Mucosa of descending colon (tissue), 3 donors: ENCODE measurements around the gene ASRGL1. TPM values are rescaled to one million over a fixed set of nuclear protein-coding genes. Genes with fewer than 3 reads are reported as not detected.

Source experiments
- ATAC-seq: fragments of 200-7000 bp; cut with Tn5 transposase; one replicate; pipeline ENCODE4 v1.9.1; 2020; ENCODE audit warnings: mild to moderate bottlenecking, moderate library complexity
- DNase-seq, 3 donors: peaks; one replicate each; pipeline ENCODE4 v3.0.0-alpha.2; 2020
- H3K36me3 ChIP-seq: fragments of 200-600 bp; one replicate; pipeline ENCODE4 v1.8.0; 2021; ENCODE audit warnings: low read depth, mild to moderate bottlenecking
- H3K4me1 ChIP-seq: fragments of 200-600 bp; one replicate; pipeline ENCODE4 v1.8.0; 2021; ENCODE audit warnings: low read depth, mild to moderate bottlenecking
- H3K4me3 ChIP-seq: fragments of 200-600 bp; one replicate; pipeline ENCODE4 v1.8.0; 2021; ENCODE audit warnings: mild to moderate bottlenecking
- H3K9me3 ChIP-seq: fragments of 200-600 bp; one replicate; pipeline ENCODE4 v1.8.0; 2021; ENCODE audit warnings: mild to moderate bottlenecking
- CTCF ChIP-seq: fragments of 200-600 bp; IDR thresholded peaks from one replicate; pipeline ENCODE4 v1.8.0; 2022; ENCODE audit warnings: antibody characterized with exemption, mild to moderate bottlenecking
- intact Hi-C, 2 donors: fragments of 100-400 bp; cut with DNase I in 1 of 2; cut with micrococcal nuclease in 1 of 2; formaldehyde crosslinking; loops; one replicate each; pipeline versions ENCODE4 v1.11.0 to v1.11.1; 2022; cut with DNase I, micrococcal nuclease
- total RNA-seq, 3 donors: library from RNA; stranded (reverse); fragmentation: NEBNext Ultra II Directional in 2 of 3; extraction: Animal tissue kit (Norgen Biotek cat#: 25700) in 2 of 3; gene quantifications; one replicate each; pipeline versions ENCODE4 v1.2.1 to v1.2.4, GENCODE V29; 2021 to 2023
- donor health status: DM: no; HTN: no; CAD: no; lungs with moderate emphysema.
- donor health status: DM: no; HTN: no; CAD: no.
- donor health status: DM: no; HTN: yes; CAD: no.

The ASRGL1 gene
- total RNA-seq, 3 donors from 2014 or later, result 12.2 to 66.7 (median 13.9) TPM

GRCh38 chr11:62399878-62400266 is 62.6 kb downstream of the ASRGL1 start:
- ATAC-seq, result no peak
- no peak for DNase-seq
- no peaks in the 10 kb centered on the region for H3K9me3 ChIP-seq
- H3K36me3 ChIP-seq, result no peaks in the 10 kb centered on the region
- peaks cover 25% of the 10 kb centered on the region for H3K4me1 ChIP-seq
- TF ChIP-seq CTCF, result no peak
- H3K4me3 ChIP-seq, result no peak overlapping the region
- intact Hi-C loops, result loop anchor here (10.0 kb wide), 2 partner anchors 145 to 295 kb away; partner anchors contain the start of gene AHNAK (in 1 of the 2)

GRCh38 chr11:62400281-62400680 is 63.0 kb downstream of the ASRGL1 start:
- H3K4me1 ChIP-seq, result peaks cover 21% of the 10 kb centered on the region
- intact Hi-C loops, result no loop called here

GRCh38 chr11:62400760-62401159 is 63.5 kb downstream of the ASRGL1 start:
- Histone ChIP-seq H3K36me3 (no peaks in the 10 kb centered on the region), H3K4me3 (no peak overlapping the region), H3K4me1 (peaks cover 20% of the 10 kb centered on the region), H3K9me3 (no peaks in the 10 kb centered on the region)
- peak; percentile 69 for ATAC-seq
- intact Hi-C loops, result no loop called here
- peak; percentile 65 to 84 (median 72) for DNase-seq
- no peak for TF ChIP-seq CTCF

More at GRCh38 chr11:62400281-62400680, 63.0 kb downstream of the ASRGL1 start:
- no peaks in the 10 kb centered on the region for H3K36me3 ChIP-seq
- DNase-seq (peak in 1 of 3 donors; percentile 21), ATAC-seq (no peak)
- H3K9me3 ChIP-seq, result no peaks in the 10 kb centered on the region
- H3K4me3 ChIP-seq, result no peak overlapping the region
- TF ChIP-seq CTCF, result no peak

GRCh38 chr11:62401356-62401755 is 64.1 kb downstream of the ASRGL1 start:
- DNase-seq (peak in 1 of 3 donors; percentile 35), ATAC-seq (no peak)
- TF ChIP-seq CTCF, result no peak
- intact Hi-C loops, result no loop called here
- no peaks in the 10 kb centered on the region for H3K9me3 ChIP-seq
- no peak overlapping the region for H3K4me3 ChIP-seq
- H3K4me1 ChIP-seq, result peaks cover 20% of the 10 kb centered on the region
- H3K36me3 ChIP-seq, result no peaks in the 10 kb centered on the region

GRCh38 chr11:62401811-62402210 is 64.6 kb downstream of the ASRGL1 start:
- DNase-seq (peak in 1 of 3 donors; percentile 51), ATAC-seq (no peak)
- Histone ChIP-seq H3K4me1 (peaks cover 20% of the 10 kb centered on the region), H3K36me3 (no peaks in the 10 kb centered on the region), H3K4me3 (no peak overlapping the region), H3K9me3 (no peaks in the 10 kb centered on the region)
- intact Hi-C loops, result no loop called here
- TF ChIP-seq CTCF, result no peak
